BLaER1 (cell line): ENCODE data around the gene COL13A1.

Source experiments
- H3K27ac ChIP-seq: shearing (Covaris generic); formaldehyde crosslinking; 2 replicates; pipeline ENCODE4 v1.8.1; 2022
- H3K27me3 ChIP-seq: shearing (Covaris generic); formaldehyde crosslinking; 2 replicates; pipeline ENCODE4 v1.8.1; 2022
- H3K36me3 ChIP-seq: shearing (Covaris generic); formaldehyde crosslinking; 2 replicates; pipeline ENCODE4 v1.8.1; 2022
- H3K4me1 ChIP-seq: shearing (Covaris generic); formaldehyde crosslinking; 2 replicates; pipeline ENCODE4 v1.8.1; 2022
- H3K4me2 ChIP-seq: shearing (Covaris generic); formaldehyde crosslinking; 2 replicates; pipeline ENCODE4 v1.8.1; 2022
- H3K4me3 ChIP-seq: shearing (Covaris generic); formaldehyde crosslinking; 2 replicates; pipeline ENCODE4 v1.8.1; 2022
- H3K9ac ChIP-seq: shearing (Covaris generic); formaldehyde crosslinking; 2 replicates; pipeline ENCODE4 v1.8.1; 2022
- H3K9me3 ChIP-seq: shearing (Covaris generic); formaldehyde crosslinking; 2 replicates; pipeline ENCODE4 v1.8.1; 2022
- H4K20me1 ChIP-seq: shearing (Covaris generic); formaldehyde crosslinking; 2 replicates; pipeline ENCODE4 v1.8.1; 2022
- Cebpa-rat ChIP-seq: shearing (Covaris generic); IDR thresholded peaks from 2 replicates; pipeline ENCODE4 v1.8.1; 2022

COL13A1 gene

GRCh38 chr10:69815104-69815503 lies 13.4 kb downstream of the COL13A1 start:
- H3K4me2 ChIP-seq: no peak overlapping the region
- H3K9me3 ChIP-seq: peaks cover 16% of the 10 kb centered on the region
- H3K27me3 ChIP-seq: no peaks in the 10 kb centered on the region
- H3K36me3 ChIP-seq: no peaks in the 10 kb centered on the region
- no peak overlapping the region for H3K27ac ChIP-seq
- H4K20me1 ChIP-seq: no peaks in the 10 kb centered on the region
- peaks cover 51% of the 10 kb centered on the region for H3K4me1 ChIP-seq
- no peak for TF ChIP-seq Cebpa-rat
- no peak overlapping the region for H3K4me3 ChIP-seq
- H3K9ac ChIP-seq: no peak overlapping the region

- Histone ChIP-seq H3K36me3 (no peaks in the 10 kb centered on the region), H3K4me3 (no peak overlapping the region), H3K4me2 (peak overlapping the region; percentile 87), H3K27me3 (no peaks in the 10 kb centered on the region), H3K9ac (no peak overlapping the region), H3K4me1 (peaks cover 51% of the 10 kb centered on the region), H3K27ac (no peak overlapping the region), H3K9me3 (peaks cover 16% of the 10 kb centered on the region), H4K20me1 (no peaks in the 10 kb centered on the region)
- TF ChIP-seq Cebpa-rat: no peak
Measured at GRCh38 chr10:69816521-69816920, 14.8 kb downstream of the COL13A1 start.

DNA sequence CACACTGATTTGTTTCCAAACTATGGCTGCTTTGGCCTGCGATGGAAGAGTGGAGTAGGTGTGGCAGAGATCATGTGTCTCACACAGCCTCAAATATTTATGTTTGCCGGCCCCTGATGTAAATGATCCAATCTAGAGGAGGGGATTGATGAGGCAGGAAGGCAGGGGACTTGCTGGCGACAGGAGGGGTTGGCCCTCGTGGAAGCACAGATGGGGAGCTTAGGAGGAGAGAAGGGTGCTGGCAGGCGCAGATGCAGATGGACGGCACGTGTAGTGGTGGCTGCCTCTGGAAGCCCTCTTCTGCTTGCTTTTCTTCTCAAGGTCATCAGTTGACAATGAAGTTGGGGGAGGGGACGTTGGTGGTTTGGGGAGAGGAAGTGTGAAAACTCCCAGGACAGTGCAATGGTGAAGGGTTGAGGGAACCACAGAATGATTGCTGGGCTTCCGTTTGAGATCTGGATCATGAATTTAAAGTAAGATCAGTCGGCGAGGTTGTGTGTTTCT lies 15.4 kb downstream of the COL13A1 start:
- Histone ChIP-seq H4K20me1 (no peaks in the 10 kb centered on the region), H3K9me3 (peaks cover 16% of the 10 kb centered on the region), H3K9ac (no peak overlapping the region), H3K4me2 (peak overlapping the region; percentile 87), H3K27me3 (no peaks in the 10 kb centered on the region), H3K36me3 (no peaks in the 10 kb centered on the region), H3K4me1 (peaks cover 51% of the 10 kb centered on the region), H3K27ac (no peak overlapping the region), H3K4me3 (no peak overlapping the region)
- no peak for TF ChIP-seq Cebpa-rat

DNA sequence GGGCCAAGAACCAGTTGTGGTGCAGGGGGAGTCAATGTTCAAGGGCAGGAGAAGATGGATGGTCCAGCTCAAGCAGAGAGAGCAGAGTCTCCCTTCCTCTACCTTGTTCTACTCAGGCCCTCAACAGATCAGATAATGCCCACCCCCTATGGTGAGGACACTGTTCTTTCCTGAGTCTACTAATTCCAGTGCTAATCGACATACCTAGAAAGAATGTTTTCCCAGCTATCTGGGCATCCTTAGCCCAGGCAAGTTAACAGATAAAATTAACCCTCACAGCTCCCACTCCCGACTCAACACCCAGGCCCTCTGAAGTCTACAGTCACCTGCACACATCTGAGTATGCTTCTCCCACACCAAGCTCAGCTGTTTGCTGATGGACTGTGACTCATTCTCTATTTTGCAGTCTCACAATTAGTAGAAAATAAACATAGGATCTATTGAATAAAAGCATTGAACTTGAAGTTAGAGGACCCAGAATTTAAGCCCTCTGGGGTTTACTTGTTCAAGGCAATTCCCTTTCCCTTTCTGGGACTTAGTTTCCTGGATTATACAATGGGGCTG lies 17.1 kb downstream of the COL13A1 start:
- H3K27me3 ChIP-seq: no peaks in the 10 kb centered on the region
- no peaks in the 10 kb centered on the region for H3K36me3 ChIP-seq
- peak overlapping the region; percentile 87; the same call in 1 of the 2 replicates for H3K4me2 ChIP-seq
- no peak overlapping the region for H3K27ac ChIP-seq
- no peaks in the 10 kb centered on the region for H4K20me1 ChIP-seq
- H3K9ac ChIP-seq: no peak overlapping the region
- TF ChIP-seq Cebpa-rat: no peak
- H3K9me3 ChIP-seq: peaks cover 16% of the 10 kb centered on the region
- no peak overlapping the region for H3K4me3 ChIP-seq
- peaks cover 40% of the 10 kb centered on the region for H3K4me1 ChIP-seq

DNA sequence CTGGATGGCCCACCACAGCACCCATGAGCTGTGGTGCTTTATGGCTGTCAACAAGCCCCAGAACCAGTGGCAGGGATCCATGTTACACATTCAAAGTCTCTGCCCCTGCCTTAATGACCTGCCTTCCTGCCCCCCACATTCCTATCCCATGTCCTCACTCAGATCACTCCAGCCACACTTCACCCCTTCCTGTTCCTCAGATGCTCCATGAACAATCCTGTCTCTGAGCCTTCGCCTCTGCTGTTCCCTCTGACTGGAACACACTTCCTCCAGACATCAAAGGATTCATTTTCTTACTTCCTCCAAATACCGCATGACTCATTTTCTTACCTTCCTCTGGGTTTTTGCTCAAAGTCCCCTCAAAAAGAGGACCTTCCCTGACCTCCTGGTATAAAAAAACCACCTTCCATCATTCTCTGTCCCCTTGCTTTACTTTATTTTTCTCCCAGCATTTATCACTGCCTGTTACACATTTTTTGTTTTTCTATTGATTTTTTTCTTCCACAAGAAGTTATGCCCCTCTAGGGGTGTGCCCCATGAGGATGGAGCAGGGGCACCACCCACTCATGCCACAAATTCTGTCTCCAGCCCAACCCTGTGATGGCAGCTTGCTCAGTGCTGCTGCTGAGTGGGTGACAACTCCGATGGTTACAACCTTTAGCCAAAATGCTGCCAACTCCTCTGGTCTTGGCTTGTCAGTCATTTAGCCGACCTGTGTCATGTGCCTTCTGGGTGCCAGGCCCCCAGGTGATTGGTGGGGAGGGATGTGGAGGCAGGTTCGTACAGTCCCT lies 18.2 kb downstream of the COL13A1 start:
- H3K4me3 ChIP-seq: no peak overlapping the region
- no peak overlapping the region for H3K27ac ChIP-seq
- no peak overlapping the region for H3K4me2 ChIP-seq
- H3K9me3 ChIP-seq: peaks cover 16% of the 10 kb centered on the region
- no peaks in the 10 kb centered on the region for H3K36me3 ChIP-seq
- H3K4me1 ChIP-seq: peaks cover 40% of the 10 kb centered on the region
- H4K20me1 ChIP-seq: no peaks in the 10 kb centered on the region
- no peak for TF ChIP-seq Cebpa-rat
- no peak overlapping the region for H3K9ac ChIP-seq
- no peaks in the 10 kb centered on the region for H3K27me3 ChIP-seq

DNA sequence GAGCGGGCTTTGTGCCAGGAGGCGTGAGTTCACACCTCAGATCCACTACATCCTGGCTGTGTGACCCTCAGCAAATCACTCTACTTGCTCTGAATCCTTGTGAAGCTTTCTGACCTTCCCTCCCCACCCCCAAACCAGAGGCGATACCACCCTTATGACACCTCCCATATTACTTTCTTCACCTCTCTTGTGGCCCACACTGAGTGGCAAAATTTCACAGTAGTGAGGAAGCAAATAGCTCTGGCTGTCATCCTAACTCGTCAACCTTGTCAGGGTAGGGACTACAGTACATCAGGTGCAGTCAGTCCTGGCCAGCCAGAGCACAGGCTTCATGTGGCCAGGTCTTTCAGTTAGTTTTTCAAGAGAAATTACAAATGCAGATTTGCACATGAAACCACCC lies 19.1 kb downstream of the COL13A1 start:
- Histone ChIP-seq H3K9ac (no peak overlapping the region), H4K20me1 (no peaks in the 10 kb centered on the region), H3K27ac (no peak overlapping the region), H3K4me2 (no peak overlapping the region), H3K4me3 (no peak overlapping the region), H3K27me3 (no peaks in the 10 kb centered on the region), H3K9me3 (peaks cover 16% of the 10 kb centered on the region), H3K4me1 (peaks cover 36% of the 10 kb centered on the region), H3K36me3 (no peaks in the 10 kb centered on the region)
- no peak for TF ChIP-seq Cebpa-rat

DNA sequence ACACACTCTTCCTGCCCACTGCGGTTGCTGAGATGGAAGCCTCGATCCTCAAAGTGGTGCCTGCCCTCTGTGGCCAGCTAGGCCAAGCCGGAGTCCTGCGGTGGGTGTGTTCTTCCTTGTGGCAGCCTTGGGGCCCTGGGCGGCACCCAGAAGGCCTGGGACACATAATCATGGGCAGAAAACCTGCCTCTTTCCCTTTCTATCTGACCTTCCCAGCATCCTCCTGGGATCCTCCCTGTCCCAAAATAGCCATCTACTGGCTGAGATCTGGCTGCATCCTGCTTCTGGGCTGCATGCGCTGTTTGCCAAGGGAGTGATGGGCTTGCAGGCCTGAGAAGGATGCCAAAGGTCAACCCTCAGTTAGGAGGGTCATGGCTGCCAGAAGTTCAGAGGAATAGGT lies 23.9 kb downstream of the COL13A1 start:
- Histone ChIP-seq H3K27ac (no peak overlapping the region), H3K27me3 (no peaks in the 10 kb centered on the region), H3K9ac (no peak overlapping the region), H3K4me1 (peaks cover 18% of the 10 kb centered on the region), H4K20me1 (no peaks in the 10 kb centered on the region), H3K4me2 (no peak overlapping the region), H3K4me3 (no peak overlapping the region), H3K9me3 (no peaks in the 10 kb centered on the region), H3K36me3 (no peaks in the 10 kb centered on the region)
- no peak for TF ChIP-seq Cebpa-rat

GRCh38 chr10:69826094-69826493 lies 24.4 kb downstream of the COL13A1 start:
- no peak overlapping the region for H3K27ac ChIP-seq
- H3K36me3 ChIP-seq: no peaks in the 10 kb centered on the region
- H3K27me3 ChIP-seq: no peaks in the 10 kb centered on the region
- no peak for TF ChIP-seq Cebpa-rat
- no peak overlapping the region for H3K4me3 ChIP-seq
- H3K9me3 ChIP-seq: no peaks in the 10 kb centered on the region
- no peak overlapping the region for H3K9ac ChIP-seq
- H3K4me2 ChIP-seq: no peak overlapping the region
- peaks cover 21% of the 10 kb centered on the region for H3K4me1 ChIP-seq
- H4K20me1 ChIP-seq: no peaks in the 10 kb centered on the region

DNA sequence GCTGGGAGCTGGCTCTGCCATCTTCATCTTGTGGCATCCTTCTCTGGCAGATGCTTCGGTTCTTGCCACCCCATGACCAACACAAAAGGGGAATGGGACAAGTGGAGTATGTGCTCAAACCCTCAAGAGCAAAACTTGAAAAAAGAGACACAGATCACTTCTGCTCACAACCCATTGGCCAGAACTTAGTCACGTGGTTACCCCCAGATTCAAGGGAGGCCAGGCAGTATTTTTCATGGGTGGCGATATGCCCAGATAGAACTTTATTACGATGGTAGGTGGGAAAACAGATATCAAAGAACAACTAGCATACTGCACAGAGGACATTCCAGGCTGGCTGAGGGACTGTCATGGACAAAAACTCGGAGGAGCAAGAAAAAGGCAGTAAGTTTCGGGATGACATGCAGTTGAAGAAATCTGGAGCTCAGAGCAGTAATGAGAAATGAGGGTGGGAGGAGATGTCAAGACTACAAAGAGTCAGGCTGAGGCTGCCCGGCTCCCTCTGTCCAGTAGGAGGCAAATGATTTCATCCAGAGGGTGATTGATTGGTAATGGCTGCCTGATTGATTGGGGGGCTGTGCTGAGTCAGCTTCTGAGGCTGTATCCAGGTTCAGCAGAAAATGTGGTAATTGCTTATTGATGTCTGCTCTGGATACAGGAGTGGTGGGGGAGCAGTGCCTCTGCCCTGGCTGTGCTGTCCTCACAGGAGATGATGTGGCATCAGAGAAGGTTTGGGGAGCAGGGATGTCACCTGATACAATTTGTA lies 25.3 kb downstream of the COL13A1 start:
- H3K27ac ChIP-seq: no peak overlapping the region
- H3K36me3 ChIP-seq: no peaks in the 10 kb centered on the region
- no peak overlapping the region for H3K4me3 ChIP-seq
- no peak overlapping the region for H3K9ac ChIP-seq
- no peaks in the 10 kb centered on the region for H3K27me3 ChIP-seq
- H3K9me3 ChIP-seq: no peaks in the 10 kb centered on the region
- H4K20me1 ChIP-seq: no peaks in the 10 kb centered on the region
- peaks cover 29% of the 10 kb centered on the region for H3K4me1 ChIP-seq
- H3K4me2 ChIP-seq: peak overlapping the region; percentile 77; the same call in 1 of the 2 replicates
- no peak for TF ChIP-seq Cebpa-rat
